HG02885 (cell line): Measurements from ENCODE around the gene KLHL21.
"Not testable (repeated sequence)": the region's sequence is repeated elsewhere in the genome, so short reads cannot be mapped to it uniquely, and the experiment has no call there.

Experiments used
- ATAC-seq: cut with Tn5 transposase; IDR thresholded peaks from one replicate; pipeline ENCODE4 v1.9.1; 2021; ENCODE audit warnings: mild to moderate bottlenecking; ENCODE audit not compliant: unreplicated experiment, poor library complexity

KLHL21 gene

GRCh38 chr1:6602669-6603237 lies at the start of gene KLHL21:
Gene KLHL21, minus strand, starts transcription at chr1:6602869. Its CDS starts 52 bp downstream, at chr1:6602817.
- ATAC-seq: peak; percentile 62

DNA sequence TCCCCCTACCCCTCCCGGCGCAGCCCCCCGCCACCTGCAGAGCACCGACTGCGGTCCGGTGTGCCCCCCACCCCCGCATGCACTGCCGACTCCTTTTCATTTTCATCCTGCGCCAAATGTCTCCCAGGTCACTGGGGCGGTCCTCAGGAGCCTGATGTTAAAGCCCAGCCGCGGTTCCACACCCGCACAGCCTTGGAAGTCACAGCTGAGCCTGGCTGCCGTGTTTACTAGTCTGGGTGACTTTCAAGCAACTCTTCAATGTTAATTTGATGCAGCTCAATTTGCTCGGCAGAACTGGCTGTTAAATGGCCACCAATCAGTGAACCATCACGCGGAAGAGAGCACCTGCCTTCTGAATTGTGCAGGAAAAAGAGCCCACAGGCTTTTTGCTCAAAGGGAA lies 49.2 kb upstream of the KLHL21 start:
- no peak for ATAC-seq

- no peak for ATAC-seq
These were observed 45.9 kb upstream of the KLHL21 start for GRCh38 chr1:6648556-6648955.

GRCh38 chr1:6646499-6647148 lies 44.0 kb upstream of the KLHL21 start:
- ATAC-seq: no peak

DNA sequence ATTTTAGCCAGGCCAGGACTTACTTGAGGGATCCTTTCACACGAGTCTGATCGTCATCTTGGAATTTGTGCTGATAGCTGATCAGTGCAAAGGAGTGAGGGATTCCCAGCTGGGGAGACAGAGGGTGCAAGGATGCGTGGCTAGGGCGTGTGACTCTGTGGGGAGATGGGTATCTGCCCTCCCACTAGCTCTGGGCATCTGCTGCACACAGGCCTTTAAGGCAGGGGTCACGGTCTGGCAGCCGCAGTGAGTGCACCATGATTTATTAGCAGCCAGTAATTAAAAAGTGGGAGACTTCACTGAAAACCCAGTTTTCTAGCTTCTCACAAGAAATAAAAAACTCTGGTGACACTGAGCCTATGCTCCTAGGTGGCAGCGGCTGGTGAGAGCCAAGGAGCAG lies 42.3 kb upstream of the KLHL21 start:
- no peak for ATAC-seq

DNA sequence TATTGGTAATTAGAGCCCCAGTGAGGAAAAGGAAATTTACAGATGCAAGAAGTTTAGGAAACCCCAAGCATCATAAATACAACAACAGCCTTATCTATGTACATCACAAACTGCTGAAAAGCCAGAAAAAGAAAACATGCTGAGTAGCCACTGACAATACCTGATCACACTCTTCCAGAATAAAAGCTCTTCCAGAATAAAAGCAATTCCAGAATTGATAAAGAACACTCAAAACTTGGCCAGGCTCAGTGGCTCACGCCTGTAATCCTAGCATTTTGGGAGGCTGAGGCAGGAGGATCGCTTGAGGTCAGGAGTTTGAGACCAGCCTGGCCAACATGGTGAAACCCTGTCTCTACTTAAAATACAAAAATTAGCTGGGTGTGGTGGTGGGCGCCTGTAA lies 38.2 kb upstream of the KLHL21 start:
- not testable (repeated sequence) for ATAC-seq

- no peak for ATAC-seq
These were observed 35.6 kb upstream of the KLHL21 start for GRCh38 chr1:6638226-6638625.

DNA sequence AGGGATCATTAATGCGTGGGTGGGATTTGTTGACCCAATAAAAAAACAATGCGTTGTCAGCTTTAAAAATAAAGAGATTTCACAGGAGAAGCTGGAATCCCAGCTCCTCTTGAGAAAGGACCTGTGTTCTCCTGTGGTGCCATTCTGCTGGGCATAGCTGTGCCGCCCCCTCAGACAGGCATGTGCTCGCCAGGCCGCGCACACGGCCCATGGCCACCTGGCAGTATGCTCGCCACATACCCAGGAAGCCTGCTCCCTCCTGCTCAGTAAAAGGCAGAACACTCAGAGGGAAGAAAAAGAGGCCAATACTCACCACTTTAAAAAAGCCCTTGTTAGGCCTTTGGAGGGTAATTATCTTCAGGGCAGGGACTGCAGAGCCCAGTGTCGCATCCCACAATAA lies 35.1 kb upstream of the KLHL21 start:
- no peak for ATAC-seq

DNA sequence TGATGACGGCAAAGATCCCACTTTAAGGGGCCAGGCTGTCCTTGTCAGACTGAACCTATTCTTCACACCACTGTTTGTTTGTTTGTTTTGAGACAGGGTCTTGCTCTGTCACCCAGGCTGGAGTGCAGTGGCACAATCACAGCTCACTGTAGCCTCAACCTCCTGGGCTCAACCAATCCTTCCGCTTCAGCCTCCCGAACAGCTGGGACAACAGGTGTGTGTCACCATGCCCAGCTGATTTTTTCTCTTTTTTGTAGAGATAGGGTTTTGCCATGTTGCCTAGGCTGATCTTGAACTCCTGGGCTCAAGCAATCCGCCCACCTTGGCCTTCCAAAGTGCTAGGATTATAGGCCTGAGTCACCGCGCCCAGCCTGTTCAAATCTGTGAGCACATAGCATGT lies 34.1 kb upstream of the KLHL21 start:
- ATAC-seq: not testable (repeated sequence)

- ATAC-seq: no peak
These were observed 33.5 kb upstream of the KLHL21 start for GRCh38 chr1:6635910-6636760.

DNA sequence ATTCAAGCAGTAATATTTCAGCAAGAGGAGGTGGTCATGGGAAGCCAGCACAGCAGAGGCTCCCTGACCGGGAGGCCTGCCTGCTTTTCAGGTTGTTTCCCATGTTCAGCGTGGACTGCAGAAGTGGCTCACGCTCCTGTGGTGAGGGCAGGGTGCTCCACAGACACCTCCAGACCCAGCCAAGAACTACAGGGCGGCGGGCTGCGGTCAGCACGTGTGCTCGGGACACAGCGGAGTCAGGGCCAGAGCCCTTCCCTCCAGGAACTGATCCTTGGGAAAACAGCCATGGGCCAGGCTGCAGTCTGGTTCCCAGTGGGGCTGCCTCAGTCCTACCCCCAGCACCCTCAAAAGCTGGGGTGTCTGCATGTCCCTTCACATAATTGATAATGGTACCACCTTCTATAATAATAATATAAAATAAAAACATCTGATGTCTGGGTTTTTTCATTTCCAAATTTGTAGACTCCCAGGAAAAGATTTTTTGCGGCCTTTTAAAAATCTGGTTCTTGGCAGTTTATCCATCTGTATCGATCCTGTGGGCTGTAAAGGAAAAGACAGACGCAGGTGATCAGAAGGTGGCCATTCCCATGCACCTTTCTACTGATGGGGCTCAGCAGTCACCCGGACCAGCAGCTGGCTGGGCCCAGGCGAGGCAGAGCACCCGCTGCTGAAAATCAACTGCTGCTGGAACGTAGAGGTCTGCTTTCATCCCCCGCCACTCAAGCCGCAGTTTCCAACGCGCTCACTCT lies 32.7 kb upstream of the KLHL21 start:
- no peak for ATAC-seq

DNA sequence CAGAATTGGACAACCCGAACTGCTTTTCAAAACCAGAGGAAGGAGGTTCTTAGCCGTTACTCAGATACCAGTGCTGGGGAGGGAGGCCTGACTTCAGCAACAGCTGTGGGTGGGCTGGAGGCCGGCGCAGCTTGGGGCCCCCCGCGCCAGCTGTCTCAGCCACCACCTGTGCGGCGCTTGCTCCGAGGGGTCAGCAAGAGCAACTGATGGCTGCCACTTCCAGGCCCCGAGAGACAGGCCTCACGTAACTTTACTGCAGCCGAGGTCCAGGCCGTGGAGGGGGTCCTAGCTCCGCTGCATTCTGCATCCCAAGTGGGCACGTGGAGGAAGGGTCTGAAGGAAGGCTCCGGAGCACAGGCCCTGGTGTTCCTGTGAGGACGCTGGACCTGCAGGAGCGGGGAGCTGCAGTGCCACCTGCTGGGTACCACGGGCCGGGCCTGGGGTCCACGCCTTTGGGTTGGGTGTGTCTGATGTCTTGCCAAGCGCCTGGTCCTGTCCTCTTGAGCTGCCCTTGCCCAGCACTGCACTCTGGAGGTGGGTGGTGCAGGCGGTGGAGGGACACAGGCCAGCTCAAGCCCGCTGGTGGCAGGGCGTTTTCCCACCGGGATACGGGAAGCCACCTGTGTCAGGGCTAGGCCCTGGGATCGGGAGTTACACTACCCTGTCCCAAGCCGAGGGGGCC lies 31.8 kb upstream of the KLHL21 start:
- ATAC-seq: no peak

- ATAC-seq: no peak
These were observed 30.2 kb upstream of the KLHL21 start for GRCh38 chr1:6632588-6633514.

DNA sequence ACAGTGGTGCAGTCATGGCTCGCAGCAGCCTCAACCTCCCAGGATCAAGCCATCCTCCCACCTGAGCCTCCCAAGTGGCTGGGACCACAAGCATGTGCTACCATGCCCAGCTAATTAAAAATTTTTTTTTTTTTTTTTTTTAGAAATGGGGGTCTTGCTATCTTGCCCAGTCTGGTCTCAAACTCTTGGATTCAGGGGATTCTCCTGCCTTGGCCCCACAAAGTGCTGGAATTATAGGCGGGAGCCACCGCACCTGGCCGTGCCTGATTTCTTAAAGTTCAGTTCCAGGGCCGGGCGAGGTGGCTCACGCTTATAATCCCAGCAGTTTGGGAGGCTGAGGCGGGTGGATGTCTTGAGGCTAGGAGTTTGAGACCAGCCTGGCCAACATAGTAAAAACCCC lies 28.4 kb upstream of the KLHL21 start:
- no peak for ATAC-seq

- no peak for ATAC-seq
These were observed 27.4 kb upstream of the KLHL21 start for GRCh38 chr1:6630027-6630426.

- ATAC-seq: no peak
These were observed 26.4 kb upstream of the KLHL21 start for GRCh38 chr1:6628971-6629479.

GRCh38 chr1:6627841-6628545 lies 25.3 kb upstream of the KLHL21 start:
- no peak for ATAC-seq

GRCh38 chr1:6627031-6627430 lies 24.4 kb upstream of the KLHL21 start:
- no peak for ATAC-seq
